NB4 (cell line): Measurements from ENCODE around the gene ITGAV.

Experiments used
- TF ChIP-seq, protein P1 (sequence below): IDR thresholded peaks from one replicate; pipeline ENCODE4 v1.5.1; 2012; ENCODE audit warnings: low read depth, low read length
- TF ChIP-seq, protein P2 (sequence below): IDR thresholded peaks from 2 replicates; pipeline ENCODE4 v1.6.1; 2011; ENCODE audit warnings: low read depth, low read length

DNA sequence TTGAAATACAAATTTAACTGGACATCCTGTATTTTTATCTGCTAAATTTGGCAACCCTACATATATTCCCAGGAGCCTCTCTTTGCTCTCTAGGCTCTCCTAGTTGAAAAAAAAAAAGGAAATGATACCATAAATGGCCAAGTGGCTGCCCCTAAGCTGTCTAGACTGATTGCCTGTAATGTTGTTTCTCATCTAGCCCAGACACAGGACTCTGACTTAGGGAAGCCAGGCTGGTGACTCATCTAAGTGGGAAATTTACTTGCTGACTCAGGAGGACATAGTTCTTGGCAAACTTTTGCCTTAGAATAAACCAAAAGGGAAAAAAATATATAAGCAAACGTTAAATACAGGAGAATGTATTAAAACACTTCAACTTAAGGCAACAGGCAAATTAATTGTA is 14.6 kb upstream of the ITGAV start:
- TF ChIP-seq, protein P1, sequence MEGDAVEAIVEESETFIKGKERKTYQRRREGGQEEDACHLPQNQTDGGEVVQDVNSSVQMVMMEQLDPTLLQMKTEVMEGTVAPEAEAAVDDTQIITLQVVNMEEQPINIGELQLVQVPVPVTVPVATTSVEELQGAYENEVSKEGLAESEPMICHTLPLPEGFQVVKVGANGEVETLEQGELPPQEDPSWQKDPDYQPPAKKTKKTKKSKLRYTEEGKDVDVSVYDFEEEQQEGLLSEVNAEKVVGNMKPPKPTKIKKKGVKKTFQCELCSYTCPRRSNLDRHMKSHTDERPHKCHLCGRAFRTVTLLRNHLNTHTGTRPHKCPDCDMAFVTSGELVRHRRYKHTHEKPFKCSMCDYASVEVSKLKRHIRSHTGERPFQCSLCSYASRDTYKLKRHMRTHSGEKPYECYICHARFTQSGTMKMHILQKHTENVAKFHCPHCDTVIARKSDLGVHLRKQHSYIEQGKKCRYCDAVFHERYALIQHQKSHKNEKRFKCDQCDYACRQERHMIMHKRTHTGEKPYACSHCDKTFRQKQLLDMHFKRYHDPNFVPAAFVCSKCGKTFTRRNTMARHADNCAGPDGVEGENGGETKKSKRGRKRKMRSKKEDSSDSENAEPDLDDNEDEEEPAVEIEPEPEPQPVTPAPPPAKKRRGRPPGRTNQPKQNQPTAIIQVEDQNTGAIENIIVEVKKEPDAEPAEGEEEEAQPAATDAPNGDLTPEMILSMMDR: no peak
- TF ChIP-seq, protein P2, sequence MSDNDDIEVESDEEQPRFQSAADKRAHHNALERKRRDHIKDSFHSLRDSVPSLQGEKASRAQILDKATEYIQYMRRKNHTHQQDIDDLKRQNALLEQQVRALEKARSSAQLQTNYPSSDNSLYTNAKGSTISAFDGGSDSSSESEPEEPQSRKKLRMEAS: no peak
